GM20000 (cell line): ENCODE measurements around the gene ADAR.
A peak's percentile ranks its signal among the peaks of the same experiment; 100 is the strongest.
"Not testable (repeated sequence)": the region's sequence is repeated elsewhere in the genome, so short reads cannot be mapped to it uniquely, and the experiment has no call there.

Experiments used
- DNase-seq: peaks from one replicate; pipeline ENCODE4 v3.0.0; 2012; ENCODE audit warnings: low spot score
- TF ChIP-seq, protein P1 (sequence below): IDR thresholded peaks from 2 replicates; pipeline ENCODE4 v1.5.1; 2012; ENCODE audit warnings: mild to moderate bottlenecking, control low read depth; ENCODE audit errors: extremely low read depth, missing control alignments

Gene ADAR, protein sequence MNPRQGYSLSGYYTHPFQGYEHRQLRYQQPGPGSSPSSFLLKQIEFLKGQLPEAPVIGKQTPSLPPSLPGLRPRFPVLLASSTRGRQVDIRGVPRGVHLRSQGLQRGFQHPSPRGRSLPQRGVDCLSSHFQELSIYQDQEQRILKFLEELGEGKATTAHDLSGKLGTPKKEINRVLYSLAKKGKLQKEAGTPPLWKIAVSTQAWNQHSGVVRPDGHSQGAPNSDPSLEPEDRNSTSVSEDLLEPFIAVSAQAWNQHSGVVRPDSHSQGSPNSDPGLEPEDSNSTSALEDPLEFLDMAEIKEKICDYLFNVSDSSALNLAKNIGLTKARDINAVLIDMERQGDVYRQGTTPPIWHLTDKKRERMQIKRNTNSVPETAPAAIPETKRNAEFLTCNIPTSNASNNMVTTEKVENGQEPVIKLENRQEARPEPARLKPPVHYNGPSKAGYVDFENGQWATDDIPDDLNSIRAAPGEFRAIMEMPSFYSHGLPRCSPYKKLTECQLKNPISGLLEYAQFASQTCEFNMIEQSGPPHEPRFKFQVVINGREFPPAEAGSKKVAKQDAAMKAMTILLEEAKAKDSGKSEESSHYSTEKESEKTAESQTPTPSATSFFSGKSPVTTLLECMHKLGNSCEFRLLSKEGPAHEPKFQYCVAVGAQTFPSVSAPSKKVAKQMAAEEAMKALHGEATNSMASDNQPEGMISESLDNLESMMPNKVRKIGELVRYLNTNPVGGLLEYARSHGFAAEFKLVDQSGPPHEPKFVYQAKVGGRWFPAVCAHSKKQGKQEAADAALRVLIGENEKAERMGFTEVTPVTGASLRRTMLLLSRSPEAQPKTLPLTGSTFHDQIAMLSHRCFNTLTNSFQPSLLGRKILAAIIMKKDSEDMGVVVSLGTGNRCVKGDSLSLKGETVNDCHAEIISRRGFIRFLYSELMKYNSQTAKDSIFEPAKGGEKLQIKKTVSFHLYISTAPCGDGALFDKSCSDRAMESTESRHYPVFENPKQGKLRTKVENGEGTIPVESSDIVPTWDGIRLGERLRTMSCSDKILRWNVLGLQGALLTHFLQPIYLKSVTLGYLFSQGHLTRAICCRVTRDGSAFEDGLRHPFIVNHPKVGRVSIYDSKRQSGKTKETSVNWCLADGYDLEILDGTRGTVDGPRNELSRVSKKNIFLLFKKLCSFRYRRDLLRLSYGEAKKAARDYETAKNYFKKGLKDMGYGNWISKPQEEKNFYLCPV

DNA sequence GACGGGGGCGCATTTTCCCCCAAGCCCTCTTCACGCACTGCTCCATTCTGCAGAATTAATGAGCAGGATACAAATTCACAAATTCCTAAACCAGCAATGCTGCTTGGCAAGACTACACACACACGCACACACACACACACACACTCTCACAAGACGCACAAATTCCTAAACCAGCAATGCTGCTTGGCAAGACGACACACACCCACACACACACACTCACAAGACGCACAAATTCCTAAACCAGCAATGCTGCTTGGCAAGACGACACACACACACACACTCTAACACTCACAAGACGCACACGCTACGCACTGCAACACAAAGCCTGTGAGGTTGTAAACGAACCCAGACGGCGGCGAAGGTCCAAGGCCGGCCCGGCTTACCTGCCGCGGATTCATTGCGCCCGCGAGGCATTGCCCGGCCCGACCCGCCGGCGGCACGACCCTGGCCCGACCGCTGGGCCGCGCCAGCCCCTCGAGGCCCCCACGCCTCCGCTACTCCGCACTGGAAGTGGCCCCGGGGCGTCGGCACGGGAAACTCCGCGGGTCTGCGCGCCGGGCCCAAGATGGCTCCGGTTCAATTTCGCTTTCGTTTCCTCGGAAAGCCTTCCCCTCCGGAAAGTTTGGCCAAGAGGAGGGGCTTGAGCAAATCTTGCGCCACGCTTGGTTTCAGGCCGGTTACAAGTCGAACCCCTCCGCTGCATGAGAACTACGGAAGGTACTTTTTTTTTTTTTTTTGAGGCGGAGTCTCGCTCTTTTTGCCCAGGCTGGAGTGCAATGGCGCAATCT, at the start of gene ADAR:
Gene ADAR, minus strand, starts transcription at position 578 of the 788 bp plus-strand sequence. Its CDS starts 180 bp downstream, at position 398.
- TF ChIP-seq, protein P1, sequence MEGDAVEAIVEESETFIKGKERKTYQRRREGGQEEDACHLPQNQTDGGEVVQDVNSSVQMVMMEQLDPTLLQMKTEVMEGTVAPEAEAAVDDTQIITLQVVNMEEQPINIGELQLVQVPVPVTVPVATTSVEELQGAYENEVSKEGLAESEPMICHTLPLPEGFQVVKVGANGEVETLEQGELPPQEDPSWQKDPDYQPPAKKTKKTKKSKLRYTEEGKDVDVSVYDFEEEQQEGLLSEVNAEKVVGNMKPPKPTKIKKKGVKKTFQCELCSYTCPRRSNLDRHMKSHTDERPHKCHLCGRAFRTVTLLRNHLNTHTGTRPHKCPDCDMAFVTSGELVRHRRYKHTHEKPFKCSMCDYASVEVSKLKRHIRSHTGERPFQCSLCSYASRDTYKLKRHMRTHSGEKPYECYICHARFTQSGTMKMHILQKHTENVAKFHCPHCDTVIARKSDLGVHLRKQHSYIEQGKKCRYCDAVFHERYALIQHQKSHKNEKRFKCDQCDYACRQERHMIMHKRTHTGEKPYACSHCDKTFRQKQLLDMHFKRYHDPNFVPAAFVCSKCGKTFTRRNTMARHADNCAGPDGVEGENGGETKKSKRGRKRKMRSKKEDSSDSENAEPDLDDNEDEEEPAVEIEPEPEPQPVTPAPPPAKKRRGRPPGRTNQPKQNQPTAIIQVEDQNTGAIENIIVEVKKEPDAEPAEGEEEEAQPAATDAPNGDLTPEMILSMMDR, result no peak
- DNase-seq, result peak; percentile 92

DNA sequence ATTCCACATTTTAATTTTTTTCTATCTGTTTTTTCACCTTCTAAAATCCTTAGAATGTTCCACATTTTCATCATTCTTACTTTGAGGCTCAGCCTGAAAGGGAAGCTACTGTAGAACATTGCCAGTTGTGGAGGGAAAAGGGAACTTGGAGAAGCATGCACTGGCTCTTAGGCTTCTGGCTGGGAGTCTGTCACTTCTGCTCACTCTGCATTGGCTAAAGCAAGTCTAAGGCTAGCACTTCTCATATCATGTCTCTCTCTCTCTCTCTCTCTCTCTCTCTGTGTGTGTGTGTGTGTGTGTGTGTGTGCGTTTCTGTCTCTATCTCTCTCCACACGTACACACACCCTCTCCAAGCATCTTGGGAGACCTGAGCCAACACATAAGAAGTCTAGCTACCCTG, 49.6 kb upstream of the ADAR start:
- TF ChIP-seq, protein P1, result no peak
- no peak for DNase-seq

DNA sequence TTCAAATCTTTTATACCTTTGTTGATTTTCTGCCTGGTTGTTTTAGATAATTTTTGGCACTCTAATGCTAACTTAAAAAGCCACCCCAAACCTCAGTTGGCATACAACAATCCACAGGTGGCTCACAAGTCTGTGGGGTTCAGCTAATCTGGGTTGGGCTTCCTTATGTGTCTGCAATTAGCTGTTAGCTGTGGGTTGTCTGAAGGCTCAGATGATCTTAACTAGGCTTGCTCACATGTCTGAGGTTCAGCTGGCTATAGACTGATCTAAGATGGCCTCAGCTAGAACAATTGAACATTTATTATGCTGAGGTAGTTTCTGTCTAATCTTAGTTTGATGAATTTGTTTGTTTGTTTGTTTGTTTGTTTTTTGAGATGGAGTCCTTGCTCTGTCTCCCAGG, 44.9 kb upstream of the ADAR start:
- TF ChIP-seq, protein P1, result no peak
- DNase-seq, result no peak

DNA sequence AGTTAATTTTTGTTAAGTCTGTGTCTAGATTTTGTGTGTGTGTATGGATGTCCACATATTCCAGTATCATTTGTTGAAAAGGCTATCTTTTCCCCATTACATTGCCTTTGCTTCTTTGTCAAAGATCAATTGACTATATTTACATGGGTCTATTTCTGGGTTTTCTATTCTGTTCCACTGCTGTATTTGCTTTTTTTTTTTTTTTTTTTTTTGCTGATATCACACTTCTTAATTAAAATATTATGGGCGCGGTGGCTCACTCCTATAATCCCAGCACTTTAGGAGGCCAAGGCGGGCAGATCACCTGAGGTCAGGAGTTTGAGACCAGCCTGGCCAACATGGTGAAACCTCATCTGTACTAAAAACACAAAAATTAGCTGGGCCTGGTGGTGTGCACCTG, 36.7 kb upstream of the ADAR start:
- not testable (repeated sequence) for DNase-seq

DNA sequence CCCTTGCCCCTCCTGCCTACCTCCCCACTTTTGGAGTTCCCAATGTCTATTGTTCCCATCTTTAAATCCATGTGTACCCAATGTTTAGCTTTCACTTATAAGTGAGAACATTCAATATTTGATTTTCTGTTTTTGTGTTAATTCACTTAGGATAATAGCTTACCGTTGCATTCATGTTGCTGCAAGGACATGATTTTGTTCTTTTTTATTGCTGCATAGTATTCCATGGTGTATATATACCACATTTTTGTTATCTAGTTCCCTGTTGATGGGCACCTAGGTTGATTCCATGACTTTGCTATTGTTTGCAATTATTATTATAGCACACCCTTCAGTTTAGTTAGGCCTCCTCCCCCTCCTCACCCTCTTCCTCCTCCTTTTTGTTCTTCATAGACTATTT, 33.5 kb upstream of the ADAR start:
- TF ChIP-seq, protein P1, result no peak
- no peak for DNase-seq

DNA sequence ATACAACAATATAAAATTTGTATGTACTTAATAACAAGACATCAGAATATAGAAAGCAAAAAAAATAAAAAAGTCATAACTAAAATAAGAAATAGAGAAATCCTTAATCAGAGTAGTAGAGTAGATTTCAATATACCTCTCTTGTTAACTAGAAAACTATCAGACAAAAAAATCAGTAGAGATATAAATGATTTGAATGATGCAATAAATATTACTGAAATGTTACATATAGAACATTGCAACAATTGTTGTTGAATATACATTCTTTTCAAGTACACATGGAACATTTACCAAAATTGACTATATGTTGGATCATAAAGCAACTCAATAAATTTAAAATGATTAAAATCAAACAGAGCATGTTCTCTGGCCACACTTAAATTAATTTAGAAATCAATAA, 31.9 kb upstream of the ADAR start:
- TF ChIP-seq, protein P1, result no peak
- no peak for DNase-seq

DNA sequence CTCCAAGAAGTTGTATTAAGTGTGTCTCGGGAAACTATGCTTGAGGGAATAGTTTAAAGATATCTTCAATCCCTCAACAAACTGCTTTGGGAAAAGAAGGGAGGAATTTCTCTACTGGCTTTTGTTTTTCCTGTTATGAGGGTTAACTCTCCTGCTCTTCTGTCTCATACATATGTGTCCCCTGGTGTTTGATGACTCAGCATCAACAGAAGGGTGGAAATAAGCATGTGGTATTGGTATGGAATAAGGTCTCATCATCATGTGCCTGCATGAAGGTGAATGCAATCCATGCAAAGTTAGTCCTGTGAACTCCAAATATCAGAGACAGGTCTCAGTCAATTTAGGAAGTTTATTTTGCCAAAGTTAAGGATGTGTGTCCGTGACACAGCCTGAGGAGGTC, 27.2 kb upstream of the ADAR start:
- TF ChIP-seq, protein P1, result no peak
- DNase-seq, result no peak
